Motor neuron (in vitro differentiated cells): Measurements from ENCODE around the gene CTIF. TPM values are rescaled to one million over a fixed set of nuclear protein-coding genes. Genes with fewer than 3 reads are reported as not detected.

ENCODE experiments used
- ATAC-seq, 8 experiments: fragments of 200-7000 bp; cut with Tn5 transposase; replicated peaks in 6 of 8; 2 replicates each; pipeline ENCODE4 v1.8.0; 2021; ENCODE audit warnings: mild to moderate bottlenecking in 8 of 8, moderate library complexity in 8 of 8
- H3K27ac ChIP-seq, 2 donors: fragments of 250-450 bp; sonication (Bioruptor Pico); 2 replicates each; pipeline ENCODE4 v1.9.0; 2021; ENCODE audit warnings: antibody characterized with exemption in 2 of 2, mild to moderate bottlenecking in 2 of 2, moderate library complexity in 1 of 2
- H3K4me1 ChIP-seq, 2 donors: fragments of 250-450 bp; sonication (Bioruptor Pico); replicated peaks in 1 of 2; 2 replicates each; pipeline ENCODE4 v1.6.1; 2021; ENCODE audit warnings: antibody characterized with exemption in 2 of 2, mild to moderate bottlenecking in 2 of 2, moderate library complexity in 1 of 2
- H3K4me3 ChIP-seq, 5 donors: fragments of 250-450 bp; sonication (Bioruptor Pico); 2 replicates each; pipeline ENCODE4 v1.9.0; 2021; ENCODE audit warnings: antibody characterized with exemption in 5 of 5, mild to moderate bottlenecking in 5 of 5, moderate library complexity in 4 of 5
- WGBS, 10 experiments: fragments of 450-650 bp; shearing (Covaris generic); methylation state at CpG; one replicate each; pipeline ENCODE4 v1.0.0; 2022; 5-methylcytosine and 5-hydroxymethylcytosine counted together
- in situ Hi-C, 9 experiments: fragments of 400-800 bp; cut with MboI; loops; one replicate each; pipeline ENCODE4 v1.15.0; 2021; ENCODE audit warnings: low sequenced_read_pairs in 9 of 9, low pct_unique_long_range_greater_than_20kb in 2 of 9; ENCODE audit not compliant: unreplicated experiment in 9 of 9
- total RNA-seq, 8 experiments: library from RNA; unstranded; fragments of 300-600 nt; gene quantifications; 2 replicates each; pipeline versions ENCODE4 v1.2.3 to v1.2.4, GENCODE V29; 2022

The CTIF gene
- total RNA-seq, 8 experiments from 2014 or later: 17.8 to 85.9 (median 59.8) TPM

DNA sequence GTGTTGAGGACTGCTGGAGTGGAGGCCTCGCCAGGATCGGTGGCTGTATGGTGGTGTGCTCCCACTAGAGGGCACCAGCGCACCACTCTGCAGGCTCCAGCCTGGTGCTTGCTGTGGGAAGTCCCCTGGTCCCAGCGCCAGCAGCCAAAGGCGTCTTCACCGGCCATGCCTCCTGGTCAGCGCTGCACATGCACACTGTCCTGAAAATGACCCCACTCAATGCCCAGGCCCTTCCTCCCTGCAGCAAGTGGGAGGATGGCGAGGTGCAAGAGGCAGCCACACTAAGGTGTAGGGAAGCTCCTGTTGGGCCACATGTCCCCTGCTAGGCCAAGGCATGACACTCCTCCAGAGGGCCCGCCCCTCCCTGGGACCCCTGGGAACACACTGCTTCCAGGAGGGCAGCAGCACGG lies 136.5 kb downstream of the CTIF start:
- WGBS, 10 experiments: 13% methylated on average over 3 of the region's 10 CpGs; no CpG with 5 or more reads in 9 of the 10 experiments
- in situ Hi-C loops: loop anchor here in 3 of 9 experiments (25.0 kb wide), 2 partner anchors 387 to 562 kb away; no protein-coding TSS in a partner anchor
- Histone ChIP-seq H3K27ac (no peak overlapping the region), H3K4me1 (peaks cover 4 to 14% of the 10 kb centered on the region in 2 donors), H3K4me3 (no peak overlapping the region)
- peak; percentile 92 to 98 (median 94) for ATAC-seq

- no peak for ATAC-seq
- H3K4me3 ChIP-seq: no peak overlapping the region
- H3K4me1 ChIP-seq: peaks cover 9 to 20% of the 10 kb centered on the region in 2 donors
- H3K27ac ChIP-seq: no peak overlapping the region
- WGBS, 10 experiments: 20 to 100% (median 91%) methylated on average over 1 to 11 of the region's 12 CpGs; no CpG with 5 or more reads in 5 of the 10 experiments
- in situ Hi-C loops: loop anchor here in 3 of 9 experiments (25.0 kb wide), 2 partner anchors 386 to 561 kb away; no protein-coding TSS in a partner anchor
These were observed 137.1 kb downstream of the CTIF start for GRCh38 chr18:48675912-48676311.

DNA sequence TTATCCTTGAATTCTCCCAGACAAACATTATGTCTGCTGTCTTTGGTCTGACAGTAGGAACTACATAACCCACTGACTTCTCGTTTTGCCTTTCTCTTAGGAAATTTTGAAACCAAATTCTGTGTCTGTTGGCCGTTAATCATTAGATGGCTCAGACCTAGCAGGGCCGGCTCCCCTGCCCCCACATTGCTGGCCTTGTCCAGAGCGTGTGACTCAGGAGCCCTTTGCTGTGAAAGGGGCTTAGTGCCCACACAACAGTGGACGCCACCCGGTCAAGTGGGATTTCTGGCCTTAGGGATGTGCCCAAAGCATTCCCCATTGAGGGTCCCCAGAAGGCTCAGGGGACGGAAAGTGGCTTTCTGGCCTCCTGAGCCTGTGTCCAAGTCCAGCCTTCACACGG lies 137.5 kb downstream of the CTIF start:
- Histone ChIP-seq H3K27ac (no peak overlapping the region), H3K4me1 (peaks cover 13 to 24% of the 10 kb centered on the region in 2 donors), H3K4me3 (no peak overlapping the region)
- in situ Hi-C loops: loop anchor here in 3 of 9 experiments (25.0 kb wide), 2 partner anchors 386 to 561 kb away; no protein-coding TSS in a partner anchor
- WGBS, 10 experiments: 8 to 100% (median 58%) methylated on average over 1 to 3 of the region's 8 CpGs; no CpG with 5 or more reads in 4 of the 10 experiments
- ATAC-seq: no peak

DNA sequence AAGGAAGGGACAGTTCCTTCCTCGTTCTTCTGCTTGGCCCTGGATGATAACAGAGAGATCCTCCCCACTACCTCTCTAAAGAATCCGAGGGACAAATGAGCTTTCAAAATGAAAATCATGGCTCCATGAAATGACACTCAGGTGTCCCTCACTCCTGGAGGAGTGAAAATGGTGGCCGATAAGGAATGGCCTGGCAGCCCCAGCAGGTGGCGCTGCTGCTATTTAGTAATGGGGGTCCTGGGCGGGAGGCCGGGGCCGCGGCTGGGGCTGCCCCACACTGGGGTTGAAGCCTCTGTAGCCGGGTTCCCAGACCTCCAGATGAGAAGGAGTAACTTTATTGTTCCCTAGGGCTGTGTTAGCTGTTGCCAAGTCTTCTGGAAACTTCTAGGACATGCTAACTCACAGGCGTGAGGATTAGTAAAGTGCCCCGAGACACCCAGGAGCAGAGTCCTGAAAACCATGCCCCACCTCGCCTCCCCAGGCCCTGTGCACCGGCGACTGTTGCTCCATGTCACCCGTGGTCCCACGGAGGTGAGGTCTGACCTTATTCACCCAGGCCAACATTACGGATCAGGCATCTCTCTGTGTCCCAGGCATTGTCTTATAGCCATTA lies 138.0 kb downstream of the CTIF start:
- 17 to 100% (median 50%) methylated on average over 1 to 3 of the region's 17 CpGs; no CpG with 5 or more reads in 5 of the 10 experiments for WGBS, 10 experiments
- peaks cover 16 to 26% of the 10 kb centered on the region in 2 donors for H3K4me1 ChIP-seq
- H3K4me3 ChIP-seq: no peak overlapping the region
- in situ Hi-C loops: loop anchor here in 3 of 9 experiments (25.0 kb wide), 2 partner anchors 385 to 560 kb away; no protein-coding TSS in a partner anchor
- H3K27ac ChIP-seq: no peak overlapping the region
- peak; percentile 12 to 55 (median 36) for ATAC-seq

GRCh38 chr18:48678237-48679115 lies 139.6 kb downstream of the CTIF start:
- in situ Hi-C loops: loop anchor here in 3 of 9 experiments (25.0 kb wide), 2 partner anchors 384 to 559 kb away; no protein-coding TSS in a partner anchor
- WGBS, 10 experiments: 79 to 100% (median 89%) methylated on average over 3 to 14 of the region's 16 CpGs; no CpG with 5 or more reads in 3 of the 10 experiments
- H3K4me1 ChIP-seq: peaks cover 16 to 26% of the 10 kb centered on the region in 2 donors
- no peak overlapping the region for H3K27ac ChIP-seq
- H3K4me3 ChIP-seq: no peak overlapping the region
- no peak for ATAC-seq

GRCh38 chr18:48679236-48679635 lies 140.4 kb downstream of the CTIF start:
- WGBS, 10 experiments: 20 to 100% (median 91%) methylated on average over 1 to 3 of the region's 3 CpGs; no CpG with 5 or more reads in 2 of the 10 experiments
- Histone ChIP-seq H3K4me3 (no peak overlapping the region), H3K4me1 (peaks cover 16 to 26% of the 10 kb centered on the region in 2 donors), H3K27ac (no peak overlapping the region)
- in situ Hi-C loops: loop anchor here in 3 of 9 experiments (25.0 kb wide), 2 partner anchors 383 to 558 kb away; no protein-coding TSS in a partner anchor
- ATAC-seq: no peak

GRCh38 chr18:48680339-48681250 lies 141.8 kb downstream of the CTIF start:
- WGBS, 10 experiments: 33 to 96% (median 53%) methylated on average over 1 to 7 of the region's 23 CpGs; no CpG with 5 or more reads in 4 of the 10 experiments
- Histone ChIP-seq H3K4me3 (no peak overlapping the region), H3K27ac (peak overlapping the region; percentile 31 to 32), H3K4me1 (peaks cover 16 to 23% of the 10 kb centered on the region in 2 donors)
- peak in 5 of 8 experiments; percentile 80 to 87 (median 84) for ATAC-seq
- in situ Hi-C loops: loop anchor here in 3 of 9 experiments (25.0 kb wide), 2 partner anchors 382 to 557 kb away; no protein-coding TSS in a partner anchor

DNA sequence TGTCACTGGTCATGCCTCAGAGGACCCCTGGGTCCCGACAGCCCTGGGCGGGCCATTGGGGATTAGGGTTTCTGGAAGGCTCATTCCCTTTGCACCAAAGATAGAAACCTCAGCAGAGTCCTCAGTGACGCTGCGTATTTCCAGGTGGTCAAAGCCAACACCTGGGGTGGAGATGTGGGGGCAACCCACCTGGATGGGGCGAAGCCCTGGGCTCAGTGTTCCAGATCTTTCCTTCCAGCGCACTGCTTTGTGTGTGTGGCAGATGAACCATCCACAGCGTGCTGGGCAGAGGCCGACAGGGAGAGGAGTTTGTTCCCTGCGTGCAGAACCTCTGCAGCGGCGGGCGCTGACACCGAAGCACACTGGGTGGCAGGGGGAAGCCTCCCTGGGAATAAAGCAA lies 143.9 kb downstream of the CTIF start:
- in situ Hi-C loops: loop anchor here in 3 of 9 experiments (25.0 kb wide), 2 partner anchors 380 to 555 kb away; no protein-coding TSS in a partner anchor
- no peak overlapping the region for H3K4me3 ChIP-seq
- ATAC-seq: no peak
- 88 to 100% (median 93%) methylated on average over 2 to 10 of the region's 13 CpGs; no CpG with 5 or more reads in 6 of the 10 experiments for WGBS, 10 experiments
- H3K4me1 ChIP-seq: peaks cover 21 to 27% of the 10 kb centered on the region in 2 donors
- H3K27ac ChIP-seq: no peak overlapping the region

DNA sequence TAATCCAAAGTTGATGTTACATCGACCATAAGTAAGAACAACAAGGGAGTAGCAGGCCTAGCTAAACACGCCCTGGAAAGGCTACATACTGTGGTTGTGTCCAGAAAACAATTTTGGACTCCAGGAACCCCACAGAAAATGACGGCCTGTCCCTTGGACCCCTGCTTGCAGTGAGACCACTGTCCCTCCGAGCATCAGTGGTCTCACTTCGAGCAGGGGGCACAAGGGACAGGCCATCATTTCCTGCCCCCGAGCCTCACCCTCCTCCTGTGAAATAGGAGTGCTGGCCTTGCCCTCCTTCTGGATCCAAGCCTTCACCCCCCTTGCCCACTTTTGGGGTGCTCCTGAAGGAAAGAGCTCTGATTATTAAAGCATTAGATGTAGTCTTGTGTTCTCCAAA lies 144.4 kb downstream of the CTIF start:
- no peak for ATAC-seq
- Histone ChIP-seq H3K4me3 (no peak overlapping the region), H3K4me1 (peaks cover 21 to 28% of the 10 kb centered on the region in 2 donors), H3K27ac (no peak overlapping the region)
- WGBS, 10 experiments: 67 to 100% (median 86%) methylated on average over 1 to 4 of the region's 6 CpGs; no CpG with 5 or more reads in 3 of the 10 experiments
- in situ Hi-C loops: loop anchor here in 3 of 9 experiments (25.0 kb wide), 2 partner anchors 379 to 554 kb away; no protein-coding TSS in a partner anchor

DNA sequence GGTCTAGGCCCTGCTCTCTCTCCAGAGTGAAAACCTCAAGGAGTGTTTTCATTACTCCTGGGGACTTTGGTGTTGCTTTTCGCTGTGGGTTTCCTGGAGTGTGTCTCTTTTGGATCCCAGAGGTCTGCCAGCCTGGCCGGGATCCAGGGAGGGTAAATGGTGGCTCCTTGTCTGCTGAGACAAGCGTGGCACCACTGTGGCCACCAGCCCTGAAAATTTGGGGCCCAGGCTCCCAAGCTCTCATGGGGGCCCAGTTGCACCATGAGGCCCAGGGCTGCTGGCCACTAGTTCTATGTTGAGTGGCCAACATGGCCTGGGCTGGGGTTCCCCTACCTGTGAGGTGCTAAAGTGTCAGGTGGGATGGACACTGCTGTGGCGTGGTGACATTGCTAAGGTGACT lies 144.8 kb downstream of the CTIF start:
- in situ Hi-C loops: loop anchor here in 3 of 9 experiments (25.0 kb wide), 2 partner anchors 379 to 554 kb away; no protein-coding TSS in a partner anchor
- peaks cover 24 to 28% of the 10 kb centered on the region in 2 donors for H3K4me1 ChIP-seq

DNA sequence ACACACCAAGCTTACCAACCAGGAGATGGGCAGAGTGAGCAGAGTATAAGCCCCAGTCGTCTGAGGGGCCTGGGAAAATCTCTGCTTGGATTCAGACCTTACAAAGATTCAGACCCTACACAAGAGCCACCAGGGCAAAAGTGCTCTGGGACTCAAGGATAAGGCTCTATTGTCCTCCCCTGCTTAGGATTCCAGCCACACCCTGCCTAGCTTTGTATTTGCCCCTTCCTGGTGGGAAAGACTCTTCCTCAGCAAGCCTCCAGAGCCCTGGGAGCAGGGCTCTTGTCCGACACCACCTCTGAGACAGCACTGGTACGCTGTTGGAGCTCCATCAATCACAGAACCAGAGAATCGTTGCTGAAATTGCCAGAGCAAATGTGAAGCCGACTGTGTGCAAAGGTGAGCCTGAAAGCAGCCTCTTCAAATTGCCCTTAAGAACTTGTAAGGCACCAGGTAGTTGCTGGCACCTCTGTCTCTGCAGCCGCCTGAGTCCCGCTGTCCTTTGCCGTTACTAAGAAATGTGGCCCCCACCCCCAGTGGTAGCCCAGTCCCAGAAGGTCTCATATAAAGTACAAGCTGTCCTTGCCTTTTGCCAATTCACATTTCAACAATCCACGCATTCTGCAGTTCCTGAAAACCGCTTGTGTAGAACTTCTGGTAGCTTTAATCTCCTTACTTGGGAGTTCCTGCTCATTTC lies 148.7 kb downstream of the CTIF start:
- H3K27ac ChIP-seq: no peak overlapping the region
- ATAC-seq: peak in 3 of 8 experiments; percentile 22 to 39 (median 37)
- H3K4me1 ChIP-seq: peaks cover 7 to 13% of the 10 kb centered on the region in 2 donors
- 73 to 100% (median 95%) methylated on average over 1 to 9 of the region's 10 CpGs; no CpG with 5 or more reads in 3 of the 10 experiments for WGBS, 10 experiments
- no peak overlapping the region for H3K4me3 ChIP-seq
- in situ Hi-C loops: loop anchor here in 3 of 9 experiments (25.0 kb wide), 2 partner anchors 375 to 550 kb away; no protein-coding TSS in a partner anchor

More for the DNA sequence above, 144.8 kb downstream of the CTIF start:
- H3K4me3 ChIP-seq: no peak overlapping the region
- 80 to 86% methylated on average over 1 of the region's 4 CpGs; no CpG with 5 or more reads in 8 of the 10 experiments for WGBS, 10 experiments
- H3K27ac ChIP-seq: no peak overlapping the region
- ATAC-seq: no peak
